Activated CD8-positive, alpha-beta memory T cell treated with anti-CD3 and anti-CD28 coated beads, Interleukin-2, amount 50 U/mL, for 24 hours (primary cell): ENCODE results near the gene TXNDC2.
"Not testable (repeated sequence)": the region's sequence is repeated elsewhere in the genome, so short reads cannot be mapped to it uniquely, and the experiment has no call there.

ENCODE experiments used
- DNase-seq: peaks from one replicate; pipeline ENCODE4 v3.0.0-alpha.2; 2020; ENCODE audit errors: extremely low read depth

TXNDC2 gene

GRCh38 chr18:9884532-9885140, 1.1 kb upstream of the TXNDC2 start:
- no peak for DNase-seq

GRCh38 chr18:9886005-9886348, 204 bp downstream of the TXNDC2 start:
- no peak for DNase-seq

DNA sequence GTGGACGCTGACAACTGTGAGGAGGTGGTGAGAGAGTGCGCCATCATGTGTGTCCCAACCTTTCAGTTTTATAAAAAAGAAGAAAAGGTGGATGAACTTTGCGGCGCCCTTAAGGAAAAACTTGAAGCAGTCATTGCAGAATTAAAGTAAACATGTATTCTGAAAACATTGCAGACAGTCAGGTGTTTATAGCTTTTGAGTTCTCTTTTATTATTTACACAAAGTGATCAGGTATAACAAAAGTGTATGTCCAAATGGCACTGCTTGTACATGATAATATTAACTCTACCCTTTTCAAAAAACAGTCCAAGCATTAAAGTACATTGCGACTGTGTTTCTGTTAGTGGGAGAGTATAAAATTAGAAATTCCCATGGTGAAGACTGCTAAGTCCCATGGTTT, 2.2 kb downstream of the TXNDC2 start:
- no peak for DNase-seq

DNA sequence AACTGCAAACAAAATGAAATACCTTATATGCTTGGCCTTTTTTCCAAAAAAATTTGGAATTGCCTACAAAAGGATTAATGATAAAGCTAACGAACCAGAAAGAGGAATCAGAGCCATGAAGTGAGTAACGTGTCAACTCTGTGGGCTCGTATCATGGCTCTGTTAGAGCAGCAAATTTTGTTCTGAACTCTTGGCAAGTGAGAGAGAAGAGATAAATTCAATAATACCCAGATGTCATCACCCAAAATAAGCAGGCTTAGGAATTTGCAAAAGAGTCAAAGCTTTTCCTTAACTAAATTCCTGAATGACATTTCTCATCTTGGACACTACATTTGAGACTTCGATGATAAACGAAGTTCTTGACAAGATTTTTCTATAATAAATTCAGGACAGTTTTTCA, 4.4 kb downstream of the TXNDC2 start:
- no peak for DNase-seq

DNA sequence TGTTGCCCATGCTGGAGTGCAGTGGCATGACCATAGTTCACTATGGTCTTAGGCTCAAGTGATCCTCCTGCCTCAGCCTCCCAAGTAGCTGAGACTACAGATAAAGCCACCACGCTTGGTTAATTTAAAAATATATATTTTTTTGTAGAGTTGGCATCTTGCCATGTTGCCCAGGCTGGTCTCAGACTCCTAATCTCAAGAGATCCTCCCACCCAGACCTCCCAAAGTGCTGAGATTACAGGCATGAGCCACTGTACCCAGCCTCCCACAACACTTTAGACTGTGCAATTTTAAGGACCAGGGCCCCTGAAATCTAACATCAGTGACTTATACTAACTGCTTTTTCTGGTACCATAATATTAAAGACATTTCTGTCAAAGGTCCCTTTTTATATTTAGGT, 5.2 kb downstream of the TXNDC2 start:
- no peak for DNase-seq

DNA sequence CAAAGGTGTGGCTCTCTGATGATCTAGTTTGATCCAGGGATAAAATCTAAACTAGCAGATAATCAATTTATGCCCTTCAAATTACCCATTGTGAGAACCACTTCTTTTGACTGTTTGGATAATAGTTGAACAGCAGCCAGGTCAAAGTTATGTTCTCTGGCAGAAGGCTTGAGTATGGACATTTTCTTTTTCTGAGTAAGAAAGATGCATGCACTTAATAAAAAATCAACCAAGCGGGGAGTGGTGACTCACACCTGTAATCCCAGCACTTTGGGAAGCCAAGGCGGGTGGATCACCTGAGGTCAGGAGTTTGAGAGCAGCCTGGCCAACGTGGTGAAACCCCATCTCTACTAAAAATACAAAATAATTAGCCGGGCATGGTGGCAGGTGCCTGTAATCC, 5.7 kb downstream of the TXNDC2 start:
- not testable (repeated sequence) for DNase-seq

DNA sequence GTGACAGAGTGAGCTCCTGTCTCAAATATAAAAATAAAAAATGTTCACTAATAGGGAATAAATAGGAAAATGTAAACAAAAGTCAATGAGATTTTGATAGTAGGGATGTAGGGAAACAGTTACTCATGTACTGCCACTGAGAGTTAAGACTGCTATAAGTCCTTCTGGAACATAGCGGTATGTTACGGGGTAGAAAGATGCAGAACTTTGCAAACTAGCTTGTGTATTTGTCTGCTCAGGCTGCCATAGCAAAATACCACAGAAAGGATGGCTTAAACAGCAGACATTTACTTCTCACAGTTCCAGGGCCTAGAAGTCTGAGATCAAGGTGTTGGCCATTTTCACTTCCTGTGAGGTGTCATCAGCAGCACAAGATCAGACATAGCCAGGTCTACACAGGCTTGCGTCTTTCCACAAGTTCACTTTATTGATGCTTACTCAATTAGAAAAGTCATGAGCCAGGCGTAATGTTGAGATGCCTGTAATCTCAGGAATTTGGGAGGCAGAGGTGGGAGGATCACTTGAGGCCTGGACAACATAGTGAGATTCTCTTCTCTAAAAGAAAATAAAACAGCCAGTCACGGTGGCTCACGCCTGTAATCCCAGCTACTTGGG, 8.8 kb downstream of the TXNDC2 start:
- DNase-seq: no peak

- DNase-seq: no peak
Observed at GRCh38 chr18:9897129-9897528, 11.4 kb downstream of the TXNDC2 start.

- DNase-seq: not testable (repeated sequence)
Observed at GRCh38 chr18:9897787-9898291, 12.1 kb downstream of the TXNDC2 start.

GRCh38 chr18:9898792-9899549, 13.2 kb downstream of the TXNDC2 start:
- no peak for DNase-seq

- not testable (repeated sequence) for DNase-seq
Observed at GRCh38 chr18:9899550-9899930, 13.8 kb downstream of the TXNDC2 start.

DNA sequence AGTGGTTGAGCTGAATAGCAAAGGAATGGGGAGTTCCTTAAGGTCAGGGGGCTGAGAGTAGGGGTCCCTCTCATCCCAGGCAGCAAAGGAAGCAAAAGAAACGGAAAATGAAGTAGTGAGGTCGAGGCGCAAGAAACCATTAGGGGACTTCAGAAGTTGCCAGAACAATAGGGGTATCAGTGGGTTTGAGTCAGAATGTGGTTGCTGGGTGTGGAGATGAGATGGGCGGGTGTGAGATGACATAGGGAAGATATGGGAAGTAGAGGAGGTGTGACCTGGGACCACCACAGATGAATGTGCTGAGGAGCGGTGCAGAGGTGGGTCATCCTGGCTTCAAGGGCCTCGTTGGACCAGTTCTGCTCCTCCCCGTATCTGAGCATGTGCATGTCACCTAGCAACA, 14.9 kb downstream of the TXNDC2 start:
- no peak for DNase-seq

DNA sequence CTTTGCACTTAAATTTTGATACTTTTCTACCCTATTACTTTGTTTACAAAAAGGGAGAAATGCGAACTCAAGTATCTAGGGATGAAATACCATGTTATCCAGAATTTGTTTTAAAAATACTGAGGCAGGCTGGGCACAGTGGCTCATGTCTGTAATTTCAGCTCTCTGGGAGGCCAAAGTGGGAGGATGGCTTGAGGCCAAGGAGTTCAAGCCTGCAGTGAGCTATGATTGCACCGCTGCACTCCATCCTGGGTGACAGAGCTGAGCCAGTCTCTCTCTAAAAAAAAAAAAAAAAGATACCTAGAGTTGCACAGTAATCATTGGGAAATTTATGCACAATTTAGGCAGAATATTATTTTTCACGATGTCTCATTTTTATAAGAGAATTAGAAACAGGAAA, 15.6 kb downstream of the TXNDC2 start:
- no peak for DNase-seq

- not testable (repeated sequence) for DNase-seq
Observed at GRCh38 chr18:9902264-9902663, 16.5 kb downstream of the TXNDC2 start.

GRCh38 chr18:9902832-9903231, 17.1 kb downstream of the TXNDC2 start:
- DNase-seq: no peak

DNA sequence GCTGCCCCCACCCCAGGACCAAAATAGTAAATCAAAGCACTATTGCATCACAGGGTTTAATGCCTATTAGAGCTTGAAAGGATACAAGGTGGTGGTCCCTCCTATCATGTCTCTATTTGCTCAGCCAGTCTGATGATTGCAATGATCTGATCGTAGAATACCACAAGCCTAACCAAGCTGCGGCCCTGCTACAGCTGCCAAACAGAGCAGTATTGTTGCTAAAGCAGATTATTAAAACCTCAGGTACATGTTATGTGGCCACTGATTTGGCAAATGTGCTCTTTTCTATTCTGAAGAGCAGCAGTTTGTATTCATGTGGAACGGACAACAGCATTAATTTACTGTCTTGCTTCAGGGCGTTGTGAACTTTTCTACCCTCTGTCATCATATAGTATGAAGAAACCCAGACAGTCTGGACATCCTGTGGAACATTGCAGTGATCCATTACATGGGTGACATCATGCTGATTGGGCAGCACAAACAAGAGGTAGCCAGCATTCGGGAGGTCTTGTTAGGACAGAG, 19.7 kb downstream of the TXNDC2 start:
- DNase-seq: no peak

- DNase-seq: no peak
Observed at GRCh38 chr18:9906481-9906880, 20.7 kb downstream of the TXNDC2 start.

DNA sequence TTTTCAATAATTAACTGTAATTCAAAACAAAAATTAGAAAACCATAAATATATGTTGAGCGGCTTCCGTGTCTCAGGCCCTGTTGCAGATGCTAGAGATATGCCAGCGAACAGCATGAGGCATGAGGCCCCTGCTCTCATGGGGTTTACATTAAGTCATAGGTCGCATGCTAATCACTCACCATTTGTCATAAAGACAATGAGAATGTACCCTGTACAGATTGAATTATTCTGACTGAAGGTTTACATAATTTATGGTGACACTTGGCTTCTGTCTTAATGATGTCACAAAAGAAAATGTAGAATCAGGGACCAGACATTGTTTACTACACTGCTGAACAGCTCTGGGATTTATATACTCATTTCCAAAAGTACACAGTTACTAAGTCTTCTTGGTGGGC, 22.1 kb downstream of the TXNDC2 start:
- no peak for DNase-seq

DNA sequence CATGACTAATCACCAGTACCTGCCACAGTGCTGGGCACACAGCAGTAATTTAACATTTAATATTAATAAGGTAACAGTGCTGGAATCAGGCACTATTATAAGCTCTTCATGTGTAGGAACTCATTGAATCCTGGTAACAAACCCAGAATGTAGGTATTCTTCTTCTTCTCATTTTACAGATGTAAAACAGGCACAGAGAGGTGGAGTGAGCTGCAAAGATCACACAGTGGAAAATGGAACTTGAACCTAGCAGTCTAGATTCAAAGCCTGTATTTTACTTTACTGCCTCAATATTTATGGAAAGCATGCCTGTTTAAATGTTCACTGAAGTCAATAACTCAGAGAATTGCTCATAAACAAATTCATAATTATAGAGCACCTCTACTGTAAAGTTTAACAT, 24.3 kb downstream of the TXNDC2 start:
- DNase-seq: no peak

DNA sequence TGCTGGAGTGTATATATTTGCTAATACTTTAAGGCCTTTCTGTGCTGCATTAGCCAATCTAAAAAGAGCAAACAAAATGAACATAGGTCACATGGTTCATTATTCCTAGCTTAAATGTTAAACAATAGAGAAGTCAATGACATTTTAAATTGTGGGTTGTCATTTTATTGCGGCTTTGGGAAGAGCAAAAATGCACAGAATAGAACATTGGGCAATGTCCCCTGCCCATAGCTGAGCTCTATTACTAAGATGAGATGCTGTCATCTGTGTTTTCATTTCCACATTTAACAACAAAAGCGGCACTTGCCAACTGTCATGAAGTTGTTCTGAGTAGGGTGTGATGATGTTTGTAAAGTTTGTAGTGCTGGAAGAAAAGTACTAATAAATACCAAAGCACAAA, 24.9 kb downstream of the TXNDC2 start:
- no peak for DNase-seq

- DNase-seq: no peak
Observed at GRCh38 chr18:9911226-9911625, 25.5 kb downstream of the TXNDC2 start.

- not testable (repeated sequence) for DNase-seq
Observed at GRCh38 chr18:9912285-9912684, 26.5 kb downstream of the TXNDC2 start.

GRCh38 chr18:9913151-9913525, 27.4 kb downstream of the TXNDC2 start:
- DNase-seq: no peak
